ENCODE measurements around the gene DCLK1. TPM values are rescaled to one million over a fixed set of nuclear protein-coding genes. Genes with fewer than 3 reads are reported as not detected.

The DCLK1 gene
- total and polyA plus RNA-seq, 7 donors, result 1.2 to 64.8 (median 10.2) TPM

DNA sequence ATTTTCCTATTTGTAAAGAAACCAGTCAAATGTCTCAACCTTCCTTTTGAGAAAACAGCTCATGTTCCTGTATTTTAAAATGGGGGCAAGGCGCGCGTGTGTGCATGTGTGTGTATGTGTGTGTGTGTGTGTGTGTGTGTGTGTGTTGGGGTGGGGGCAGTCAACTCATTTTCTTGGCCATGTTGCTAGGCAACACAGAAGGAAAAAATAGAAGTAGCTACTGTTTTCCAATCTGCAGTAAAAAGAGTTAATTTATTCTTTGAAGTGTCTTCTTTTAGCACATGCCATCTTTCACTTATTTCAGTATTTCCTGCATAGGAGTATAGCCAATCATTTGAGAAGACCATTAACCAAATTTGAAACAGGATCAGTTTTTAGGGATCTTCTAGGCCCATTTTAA, 279.3 kb downstream of the DCLK1 start:
- Histone ChIP-seq H3K4me3 (no peak overlapping the region), H3K27me3 (no peaks in the 10 kb centered on the region), H3K4me1 (peaks cover 0 to 46% (median 35%) of the 10 kb centered on the region in 4 donors), H3K36me3 (no peaks in the 10 kb centered on the region), H3K27ac (peak overlapping the region in 1 of 4 donors; percentile 44), H3K9me3 (no peaks in the 10 kb centered on the region)
- no peak for DNase-seq
- 94 to 97% methylated on average over 3 of the region's 3 CpGs for WGBS, 2 donors
- intact Hi-C loops (cut with DNase I), result no loop called here
- TF ChIP-seq EP300 (IDR thresholded peaks at IDR 0.05) (no peak), POLR2AphosphoS5 (IDR thresholded peaks at IDR 0.05) (no peak), POLR2A (IDR thresholded peaks at IDR 0.05) (no peak)
- TF ChIP-seq, protein P1, sequence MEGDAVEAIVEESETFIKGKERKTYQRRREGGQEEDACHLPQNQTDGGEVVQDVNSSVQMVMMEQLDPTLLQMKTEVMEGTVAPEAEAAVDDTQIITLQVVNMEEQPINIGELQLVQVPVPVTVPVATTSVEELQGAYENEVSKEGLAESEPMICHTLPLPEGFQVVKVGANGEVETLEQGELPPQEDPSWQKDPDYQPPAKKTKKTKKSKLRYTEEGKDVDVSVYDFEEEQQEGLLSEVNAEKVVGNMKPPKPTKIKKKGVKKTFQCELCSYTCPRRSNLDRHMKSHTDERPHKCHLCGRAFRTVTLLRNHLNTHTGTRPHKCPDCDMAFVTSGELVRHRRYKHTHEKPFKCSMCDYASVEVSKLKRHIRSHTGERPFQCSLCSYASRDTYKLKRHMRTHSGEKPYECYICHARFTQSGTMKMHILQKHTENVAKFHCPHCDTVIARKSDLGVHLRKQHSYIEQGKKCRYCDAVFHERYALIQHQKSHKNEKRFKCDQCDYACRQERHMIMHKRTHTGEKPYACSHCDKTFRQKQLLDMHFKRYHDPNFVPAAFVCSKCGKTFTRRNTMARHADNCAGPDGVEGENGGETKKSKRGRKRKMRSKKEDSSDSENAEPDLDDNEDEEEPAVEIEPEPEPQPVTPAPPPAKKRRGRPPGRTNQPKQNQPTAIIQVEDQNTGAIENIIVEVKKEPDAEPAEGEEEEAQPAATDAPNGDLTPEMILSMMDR (IDR thresholded peaks at IDR 0.05), result no peak

GRCh38 chr13:35851356-35851755, 279.8 kb downstream of the DCLK1 start:
- TF ChIP-seq POLR2AphosphoS5 (IDR thresholded peaks at IDR 0.05), result no peak
- no peak for TF ChIP-seq EP300 (IDR thresholded peaks at IDR 0.05)
- no peaks in the 10 kb centered on the region for H3K36me3 ChIP-seq
- no peak overlapping the region for H3K4me3 ChIP-seq
- H3K27me3 ChIP-seq, result no peaks in the 10 kb centered on the region
- intact Hi-C loops (cut with DNase I), result no loop called here
- no peak for DNase-seq
- WGBS, 2 donors, result 68 to 74% methylated on average over 5 of the region's 5 CpGs
- H3K27ac ChIP-seq, result peak overlapping the region in 2 of 4 donors; percentile 8 to 44
- H3K9me3 ChIP-seq, result no peaks in the 10 kb centered on the region
- peaks cover 0 to 41% (median 33%) of the 10 kb centered on the region in 4 donors for H3K4me1 ChIP-seq

- Histone ChIP-seq H3K36me3 (no peaks in the 10 kb centered on the region), H3K4me3 (no peak overlapping the region), H3K4me1 (peaks cover 0 to 41% (median 30%) of the 10 kb centered on the region in 4 donors), H3K9me3 (no peaks in the 10 kb centered on the region), H3K27me3 (no peaks in the 10 kb centered on the region), H3K27ac (peak overlapping the region in 1 of 4 donors; percentile 3)
- no peak for DNase-seq
- WGBS, 2 donors, result 81 to 87% methylated on average over 5 of the region's 5 CpGs
- intact Hi-C loops (cut with DNase I), result no loop called here
- TF ChIP-seq EP300 (IDR thresholded peaks at IDR 0.05) (no peak), POLR2AphosphoS5 (IDR thresholded peaks at IDR 0.05) (no peak), POLR2A (IDR thresholded peaks at IDR 0.05) (no peak)
- TF ChIP-seq, protein P1 (IDR thresholded peaks at IDR 0.05), result no peak
These were observed 280.6 kb downstream of the DCLK1 start for GRCh38 chr13:35850569-35850968.

DNA sequence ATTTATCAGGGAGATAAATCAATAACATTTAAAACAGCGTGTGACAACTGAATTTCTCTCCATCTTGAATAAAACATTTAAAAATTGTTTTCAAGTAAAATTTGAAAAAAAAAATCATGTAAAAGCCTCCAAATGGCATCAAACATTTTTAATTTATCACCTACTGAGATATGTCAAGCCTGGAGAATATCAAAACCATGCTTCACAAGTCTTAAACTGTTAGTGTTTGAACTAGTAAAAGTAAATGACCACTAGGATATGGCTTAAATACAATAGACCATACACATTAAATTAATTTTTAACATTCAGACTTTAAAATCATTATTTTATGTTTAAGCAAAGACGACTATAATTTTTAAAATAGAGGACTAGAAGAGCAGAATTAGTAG, 281.9 kb downstream of the DCLK1 start:
- H3K4me3 ChIP-seq, result no peak overlapping the region
- DNase-seq, result no peak
- WGBS, 2 donors, result 57 to 81% methylated on average over 2 of the region's 2 CpGs
- intact Hi-C loops (cut with DNase I), result no loop called here
- peak overlapping the region; percentile 44 to 69 (median 60) for H3K27ac ChIP-seq
- no peaks in the 10 kb centered on the region for H3K9me3 ChIP-seq
- H3K36me3 ChIP-seq, result no peaks in the 10 kb centered on the region
- no peaks in the 10 kb centered on the region for H3K27me3 ChIP-seq
- H3K4me1 ChIP-seq, result peaks cover 0 to 41% (median 27%) of the 10 kb centered on the region in 4 donors
- TF ChIP-seq, protein P1 (IDR thresholded peaks at IDR 0.05), result no peak
- no peak for TF ChIP-seq POLR2A (IDR thresholded peaks at IDR 0.05)
- no peak for TF ChIP-seq EP300 (IDR thresholded peaks at IDR 0.05)
- peak in 2 of 4 donors; percentile 56 to 59 for TF ChIP-seq POLR2AphosphoS5 (IDR thresholded peaks at IDR 0.05)

GRCh38 chr13:35848336-35849255, 282.6 kb downstream of the DCLK1 start:
- no peaks in the 10 kb centered on the region for H3K9me3 ChIP-seq
- H3K4me3 ChIP-seq, result no peak overlapping the region
- intact Hi-C loops (cut with DNase I), result no loop called here
- DNase-seq, result no peak
- H3K27ac ChIP-seq, result peak overlapping the region; percentile 44 to 69 (median 60)
- H3K27me3 ChIP-seq, result no peaks in the 10 kb centered on the region
- H3K36me3 ChIP-seq, result no peaks in the 10 kb centered on the region
- TF ChIP-seq POLR2A (IDR thresholded peaks at IDR 0.05), result no peak
- peak in 1 of 4 donors; percentile 28 for TF ChIP-seq POLR2AphosphoS5 (IDR thresholded peaks at IDR 0.05)
- TF ChIP-seq EP300 (IDR thresholded peaks at IDR 0.05), result peak in 2 of 4 donors; percentile 1 to 15
- WGBS, 2 donors, result 52 to 63% methylated on average over 3 of the region's 3 CpGs
- H3K4me1 ChIP-seq, result peaks cover 0 to 41% (median 27%) of the 10 kb centered on the region in 4 donors
